ENCODE results near the gene KREMEN2. TPM values are rescaled to one million over a fixed set of nuclear protein-coding genes. Genes with fewer than 3 reads are reported as not detected.

The KREMEN2 gene
- total RNA-seq, 1 experiment from 2014 or later, result 8.4 TPM

- no peaks in the 10 kb centered on the region for H3K36me3 ChIP-seq (ENCODE audit: low read depth)
Measured at GRCh38 chr16:2999929-3000328, 35.9 kb downstream of the KREMEN2 start.

DNA sequence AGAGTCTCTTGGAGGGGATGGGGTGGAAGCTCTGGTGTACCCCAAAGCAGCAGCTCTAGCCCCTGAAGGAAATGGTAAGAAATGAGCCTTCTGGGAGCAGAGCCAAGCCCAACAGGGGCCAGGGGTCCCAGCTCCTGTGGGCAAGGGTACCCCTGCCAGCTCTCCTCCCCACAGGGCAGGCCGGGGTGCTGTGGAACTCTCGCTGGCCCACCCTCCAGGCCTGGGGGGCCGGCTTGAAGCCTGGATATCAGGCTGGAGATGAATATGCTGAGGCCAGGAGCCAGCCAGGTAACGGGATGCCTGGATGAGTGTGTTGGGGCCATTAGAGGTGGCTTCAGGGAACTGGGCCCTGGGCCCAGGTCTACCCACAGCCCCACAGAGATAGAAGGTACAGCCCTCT lies 36.5 kb downstream of the KREMEN2 start:
- peaks cover 9% of the 10 kb centered on the region; the same call in 1 of the 2 replicates for H3F3A ChIP-seq (ENCODE audit: insufficient read depth, low read depth)
- H3K27ac ChIP-seq, result no peak overlapping the region
- H3K79me2 ChIP-seq (ENCODE audit: low read depth), result 0 out of 2 replicates have a peak, but pooled peaks cover under 1% of the 10 kb centered on the region
- BruUV-seq (replicated peaks), result no TSS peak
- H3K4me1 ChIP-seq (replicated peaks; ENCODE audit: insufficient read depth), result peaks cover 6% of the 10 kb centered on the region
- no peaks in the 10 kb centered on the region for H3K9me3 ChIP-seq (ENCODE audit: insufficient read depth, low read depth)
- H3K27me3 ChIP-seq (ENCODE audit: insufficient read depth, low read depth), result no peaks in the 10 kb centered on the region
- no peaks in the 10 kb centered on the region for H3K36me3 ChIP-seq (ENCODE audit: low read depth)
- no peak overlapping the region for H2AFZ ChIP-seq
- no peak overlapping the region for H3K4me3 ChIP-seq
- H3K9me2 ChIP-seq (ENCODE audit: insufficient read depth), result no peaks in the 10 kb centered on the region
- H4K20me1 ChIP-seq (ENCODE audit: insufficient read depth), result no peaks in the 10 kb centered on the region
- ChIA-PET POLR2A (ENCODE audit: unreplicated experiment) (no interaction called here), CTCF (no interaction called here)
- no peak overlapping the region for H3K4me2 ChIP-seq
- DNase-seq, result no peak
- TF ChIP-seq, protein P1, sequence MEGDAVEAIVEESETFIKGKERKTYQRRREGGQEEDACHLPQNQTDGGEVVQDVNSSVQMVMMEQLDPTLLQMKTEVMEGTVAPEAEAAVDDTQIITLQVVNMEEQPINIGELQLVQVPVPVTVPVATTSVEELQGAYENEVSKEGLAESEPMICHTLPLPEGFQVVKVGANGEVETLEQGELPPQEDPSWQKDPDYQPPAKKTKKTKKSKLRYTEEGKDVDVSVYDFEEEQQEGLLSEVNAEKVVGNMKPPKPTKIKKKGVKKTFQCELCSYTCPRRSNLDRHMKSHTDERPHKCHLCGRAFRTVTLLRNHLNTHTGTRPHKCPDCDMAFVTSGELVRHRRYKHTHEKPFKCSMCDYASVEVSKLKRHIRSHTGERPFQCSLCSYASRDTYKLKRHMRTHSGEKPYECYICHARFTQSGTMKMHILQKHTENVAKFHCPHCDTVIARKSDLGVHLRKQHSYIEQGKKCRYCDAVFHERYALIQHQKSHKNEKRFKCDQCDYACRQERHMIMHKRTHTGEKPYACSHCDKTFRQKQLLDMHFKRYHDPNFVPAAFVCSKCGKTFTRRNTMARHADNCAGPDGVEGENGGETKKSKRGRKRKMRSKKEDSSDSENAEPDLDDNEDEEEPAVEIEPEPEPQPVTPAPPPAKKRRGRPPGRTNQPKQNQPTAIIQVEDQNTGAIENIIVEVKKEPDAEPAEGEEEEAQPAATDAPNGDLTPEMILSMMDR (conservative IDR thresholded peaks at IDR 0.05), result no peak
- TF ChIP-seq EZH2 (IDR thresholded peaks at IDR 0.05; ENCODE audit: low read depth), result no peak
- intact Hi-C loops (cut with micrococcal nuclease; ENCODE audit: unreplicated experiment), result no loop called here

More at GRCh38 chr16:2999929-3000328, 35.9 kb downstream of the KREMEN2 start:
- DNase-seq, result no peak
- TF ChIP-seq, protein P1 (conservative IDR thresholded peaks at IDR 0.05), result no peak
- H3K27me3 ChIP-seq (ENCODE audit: insufficient read depth, low read depth), result no peaks in the 10 kb centered on the region
- no peaks in the 10 kb centered on the region for H4K20me1 ChIP-seq (ENCODE audit: insufficient read depth)
- POLR2A ChIA-PET (ENCODE audit: unreplicated experiment), result no interaction called here
- H2AFZ ChIP-seq, result no peak overlapping the region
- no TSS peak for BruUV-seq (replicated peaks)
- peaks cover 6% of the 10 kb centered on the region; the same call in 1 of the 2 replicates for H3K4me1 ChIP-seq (replicated peaks; ENCODE audit: insufficient read depth)
- H3K4me3 ChIP-seq, result no peak overlapping the region
- no peaks in the 10 kb centered on the region for H3K9me3 ChIP-seq (ENCODE audit: insufficient read depth, low read depth)
- intact Hi-C loops (cut with micrococcal nuclease; ENCODE audit: unreplicated experiment), result no loop called here
- no peak overlapping the region for H3K27ac ChIP-seq
- CTCF ChIA-PET, result no interaction called here
- H3F3A ChIP-seq (ENCODE audit: insufficient read depth, low read depth), result peaks cover 3% of the 10 kb centered on the region; the same call in 1 of the 2 replicates
- no peak overlapping the region for H3K4me2 ChIP-seq
- H3K79me2 ChIP-seq (ENCODE audit: low read depth), result no peaks in the 10 kb centered on the region
- H3K9me2 ChIP-seq (ENCODE audit: insufficient read depth), result no peaks in the 10 kb centered on the region

- BruUV-seq (replicated peaks), result no TSS peak
- CTCF ChIA-PET, result no interaction called here
- Histone ChIP-seq H3K27ac (no peak overlapping the region), H3K79me2 (ENCODE audit: low read depth) (peaks cover 7% of the 10 kb centered on the region; the same call in 1 of the 2 replicates), H3K9me2 (ENCODE audit: insufficient read depth) (no peaks in the 10 kb centered on the region), H3K36me3 (ENCODE audit: low read depth) (no peaks in the 10 kb centered on the region), H2AFZ (no peak overlapping the region), H3K9me3 (ENCODE audit: insufficient read depth, low read depth) (no peaks in the 10 kb centered on the region), H3K27me3 (ENCODE audit: insufficient read depth, low read depth) (no peaks in the 10 kb centered on the region), H4K20me1 (ENCODE audit: insufficient read depth) (no peaks in the 10 kb centered on the region), H3F3A (ENCODE audit: insufficient read depth, low read depth) (peaks cover 13% of the 10 kb centered on the region; the same call in 1 of the 2 replicates), H3K4me2 (no peak overlapping the region), H3K4me1 (replicated peaks; ENCODE audit: insufficient read depth) (peaks cover 8% of the 10 kb centered on the region), H3K4me3 (no peak overlapping the region)
- intact Hi-C loops (cut with micrococcal nuclease; ENCODE audit: unreplicated experiment), result no loop called here
- POLR2A ChIA-PET (ENCODE audit: unreplicated experiment), result no interaction called here
- DNase-seq, result no peak
- TF ChIP-seq EZH2 (IDR thresholded peaks at IDR 0.05; ENCODE audit: low read depth), result no peak
- TF ChIP-seq, protein P1 (conservative IDR thresholded peaks at IDR 0.05), result no peak
Measured at GRCh38 chr16:3001316-3001715, 37.2 kb downstream of the KREMEN2 start.

All from PC-9 (cell line).